Mucosa of descending colon (tissue), 3 donors: ENCODE measurements around the gene NACC2. TPM values are rescaled to one million over a fixed set of nuclear protein-coding genes. Genes with fewer than 3 reads are reported as not detected.
A peak's percentile ranks its signal among the peaks of the same experiment; 100 is the strongest.

Experiments
- ATAC-seq: fragments of 200-7000 bp; cut with Tn5 transposase; one replicate; pipeline ENCODE4 v1.9.1; 2020; ENCODE audit warnings: mild to moderate bottlenecking, moderate library complexity
- DNase-seq, 3 donors: peaks; one replicate each; pipeline ENCODE4 v3.0.0-alpha.2; 2020
- H3K36me3 ChIP-seq: fragments of 200-600 bp; one replicate; pipeline ENCODE4 v1.8.0; 2021; ENCODE audit warnings: low read depth, mild to moderate bottlenecking
- H3K4me1 ChIP-seq: fragments of 200-600 bp; one replicate; pipeline ENCODE4 v1.8.0; 2021; ENCODE audit warnings: low read depth, mild to moderate bottlenecking
- H3K4me3 ChIP-seq: fragments of 200-600 bp; one replicate; pipeline ENCODE4 v1.8.0; 2021; ENCODE audit warnings: mild to moderate bottlenecking
- H3K9me3 ChIP-seq: fragments of 200-600 bp; one replicate; pipeline ENCODE4 v1.8.0; 2021; ENCODE audit warnings: mild to moderate bottlenecking
- intact Hi-C, 2 donors: fragments of 100-400 bp; cut with DNase I in 1 of 2; cut with micrococcal nuclease in 1 of 2; formaldehyde crosslinking; loops; one replicate each; pipeline versions ENCODE4 v1.11.0 to v1.11.1; 2022; cut with DNase I, micrococcal nuclease
- total RNA-seq, 3 donors: library from RNA; stranded (reverse); fragmentation: NEBNext Ultra II Directional in 2 of 3; extraction: Animal tissue kit (Norgen Biotek cat#: 25700) in 2 of 3; gene quantifications; one replicate each; pipeline versions ENCODE4 v1.2.1 to v1.2.4, GENCODE V29; 2021 to 2023
- TF ChIP-seq, protein P1 (sequence below): fragments of 200-600 bp; IDR thresholded peaks from one replicate; pipeline ENCODE4 v1.8.0; 2022; ENCODE audit warnings: antibody characterized with exemption, mild to moderate bottlenecking
- donor health status: DM: no; HTN: no; CAD: no; lungs with moderate emphysema.
- donor health status: DM: no; HTN: no; CAD: no.
- donor health status: DM: no; HTN: yes; CAD: no.

Gene NACC2
- total RNA-seq, 3 donors from 2014 or later = 15.9 to 81.3 (median 22.1) TPM

DNA sequence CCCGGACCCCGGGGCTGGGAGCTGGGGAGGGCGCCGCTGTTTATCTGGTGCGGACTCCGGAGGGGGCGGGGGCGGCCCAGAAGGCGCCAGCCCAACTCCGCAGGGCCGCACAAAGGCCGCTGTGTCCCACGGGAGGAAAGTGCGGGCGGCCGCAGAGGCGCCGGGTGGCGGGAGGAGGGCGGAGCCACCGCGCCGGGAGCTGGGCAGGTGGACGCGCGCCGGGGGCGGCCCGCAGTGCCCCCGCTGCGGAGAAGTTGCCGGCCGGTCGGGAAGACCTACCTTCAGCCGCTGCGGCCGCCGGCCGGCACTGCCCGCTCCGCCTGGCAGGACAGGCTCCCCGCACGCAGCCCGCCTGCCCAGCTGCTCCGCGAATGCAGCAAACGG is 43.6 kb downstream of the NACC2 start:
- ATAC-seq (peak; percentile 43), DNase-seq (peak in 2 of 3 donors; percentile 51 to 55)
- H3K4me1 ChIP-seq = peaks cover 32% of the 10 kb centered on the region
- H3K9me3 ChIP-seq = no peaks in the 10 kb centered on the region
- TF ChIP-seq, protein P1, sequence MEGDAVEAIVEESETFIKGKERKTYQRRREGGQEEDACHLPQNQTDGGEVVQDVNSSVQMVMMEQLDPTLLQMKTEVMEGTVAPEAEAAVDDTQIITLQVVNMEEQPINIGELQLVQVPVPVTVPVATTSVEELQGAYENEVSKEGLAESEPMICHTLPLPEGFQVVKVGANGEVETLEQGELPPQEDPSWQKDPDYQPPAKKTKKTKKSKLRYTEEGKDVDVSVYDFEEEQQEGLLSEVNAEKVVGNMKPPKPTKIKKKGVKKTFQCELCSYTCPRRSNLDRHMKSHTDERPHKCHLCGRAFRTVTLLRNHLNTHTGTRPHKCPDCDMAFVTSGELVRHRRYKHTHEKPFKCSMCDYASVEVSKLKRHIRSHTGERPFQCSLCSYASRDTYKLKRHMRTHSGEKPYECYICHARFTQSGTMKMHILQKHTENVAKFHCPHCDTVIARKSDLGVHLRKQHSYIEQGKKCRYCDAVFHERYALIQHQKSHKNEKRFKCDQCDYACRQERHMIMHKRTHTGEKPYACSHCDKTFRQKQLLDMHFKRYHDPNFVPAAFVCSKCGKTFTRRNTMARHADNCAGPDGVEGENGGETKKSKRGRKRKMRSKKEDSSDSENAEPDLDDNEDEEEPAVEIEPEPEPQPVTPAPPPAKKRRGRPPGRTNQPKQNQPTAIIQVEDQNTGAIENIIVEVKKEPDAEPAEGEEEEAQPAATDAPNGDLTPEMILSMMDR = no peak
- H3K4me3 ChIP-seq = no peak overlapping the region
- H3K36me3 ChIP-seq = no peaks in the 10 kb centered on the region
- intact Hi-C loops = loop anchor here in 1 of 2 donors (5.0 kb wide), 1 partner anchor 41 kb away; no protein-coding TSS in a partner anchor

DNA sequence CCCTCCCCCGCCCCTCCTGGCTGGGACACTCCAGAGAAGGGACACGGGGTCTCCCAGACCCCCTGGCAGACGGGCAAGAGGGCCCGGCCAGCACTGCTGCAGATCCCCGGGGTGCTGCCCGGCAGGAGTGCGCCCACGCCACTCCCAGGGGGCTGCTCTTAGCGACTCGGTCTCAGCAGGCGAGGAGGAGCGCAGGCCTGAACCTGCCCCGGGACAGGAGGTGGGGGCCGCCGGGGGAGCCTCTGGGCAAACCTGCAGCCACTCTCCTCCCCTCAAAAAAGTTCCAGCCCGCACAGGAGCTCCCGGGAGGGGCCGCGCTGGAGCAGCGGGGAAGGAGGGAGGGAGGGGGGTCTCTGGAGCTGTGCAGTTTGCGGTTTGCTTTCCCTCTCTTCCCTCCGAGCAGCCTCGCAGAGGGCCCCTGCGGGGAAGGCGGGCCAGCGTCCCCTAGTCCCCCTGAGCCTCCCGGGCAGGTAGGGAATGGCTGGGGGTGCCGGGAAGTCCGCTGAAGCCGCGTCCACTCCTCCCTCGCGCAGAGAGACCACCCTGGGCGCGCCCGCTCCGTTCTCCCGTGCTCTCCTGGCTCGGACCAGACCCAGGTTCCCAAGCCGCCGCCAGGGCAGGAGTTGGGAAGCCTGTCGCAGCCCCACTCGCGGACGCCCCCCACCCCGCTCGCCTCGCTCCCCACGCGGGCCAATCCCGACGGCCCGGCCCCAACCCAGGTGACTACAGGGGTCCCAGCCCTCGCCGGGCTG is 44.2 kb downstream of the NACC2 start:
- intact Hi-C loops = loop anchor here in 1 of 2 donors (5.0 kb wide), 1 partner anchor 41 kb away; no protein-coding TSS in a partner anchor
- no peak overlapping the region for H3K4me3 ChIP-seq
- no peaks in the 10 kb centered on the region for H3K36me3 ChIP-seq
- ATAC-seq (no peak), DNase-seq (peak in 1 of 3 donors; percentile 52)
- H3K4me1 ChIP-seq = peaks cover 32% of the 10 kb centered on the region
- no peaks in the 10 kb centered on the region for H3K9me3 ChIP-seq
- TF ChIP-seq, protein P1 = no peak

DNA sequence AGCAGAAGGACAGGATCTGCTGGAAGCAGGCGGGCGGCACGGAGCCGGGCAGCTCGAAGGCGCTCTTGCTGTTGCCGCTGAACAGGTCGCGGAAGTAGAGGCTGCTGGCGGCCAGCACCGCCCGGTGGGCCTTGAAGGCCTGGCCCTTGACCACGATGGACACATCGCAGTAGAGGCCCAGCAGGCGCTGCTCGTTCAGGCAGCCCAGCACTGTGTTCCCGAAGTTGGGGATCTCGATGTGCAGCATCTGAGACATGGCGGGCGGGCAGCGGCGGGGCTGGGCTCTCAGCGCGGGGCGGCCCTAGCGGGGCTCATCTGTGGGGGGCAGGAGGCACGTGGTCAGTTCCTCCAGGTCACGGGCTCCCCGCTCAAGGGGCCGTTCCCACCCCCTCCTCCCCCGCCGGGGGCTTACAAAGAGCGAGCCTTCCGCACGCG is 44.8 kb downstream of the NACC2 start:
- ATAC-seq = no peak
- no peak overlapping the region for H3K4me3 ChIP-seq
- peaks cover 32% of the 10 kb centered on the region for H3K4me1 ChIP-seq

DNA sequence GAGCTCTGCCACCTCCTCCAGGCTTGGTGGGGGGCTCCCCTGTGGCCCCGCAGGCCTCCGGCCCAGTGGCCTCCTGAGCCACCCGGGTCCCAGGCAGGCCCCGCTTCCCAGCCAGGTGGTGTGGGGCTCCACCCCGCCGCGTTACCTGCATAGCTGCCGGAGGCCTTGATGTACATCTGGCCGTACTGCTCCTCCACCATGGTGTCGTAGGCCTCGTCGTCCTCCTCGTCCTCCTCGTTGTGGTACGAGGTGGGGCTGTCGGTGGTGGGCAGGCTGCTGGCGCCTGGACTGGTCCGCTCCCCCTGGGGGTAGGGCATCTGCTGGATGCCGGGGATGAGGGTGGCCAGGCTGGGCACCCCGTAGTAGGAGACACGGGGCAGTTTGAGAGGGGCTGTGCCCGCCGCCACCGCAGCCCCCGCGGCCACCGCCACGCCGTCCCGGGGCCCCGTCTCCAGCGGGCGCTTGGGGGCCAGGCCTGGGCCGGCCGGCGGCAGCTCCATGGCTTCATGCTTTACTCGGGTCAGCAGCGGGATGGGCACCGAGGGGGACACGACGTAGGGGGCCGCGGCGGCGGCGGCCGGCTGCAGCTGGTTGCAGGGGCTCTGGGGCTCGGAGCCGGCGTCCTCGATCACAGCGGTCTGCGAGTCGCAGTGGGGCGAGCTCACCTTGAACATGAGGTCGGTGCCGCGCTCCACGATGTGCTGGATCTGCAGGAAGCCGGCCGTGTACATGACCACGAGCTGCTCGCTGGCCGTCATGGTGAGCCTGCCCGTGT is 45.4 kb downstream of the NACC2 start:
- DNase-seq (no peak), ATAC-seq (no peak)
- intact Hi-C loops = loop anchor here in 1 of 2 donors (5.0 kb wide), 1 partner anchor 43 kb away; no protein-coding TSS in a partner anchor
- Histone ChIP-seq H3K4me3 (no peak overlapping the region), H3K36me3 (no peaks in the 10 kb centered on the region), H3K4me1 (peaks cover 32% of the 10 kb centered on the region), H3K9me3 (no peaks in the 10 kb centered on the region)
- TF ChIP-seq, protein P1 = no peak

More for the DNA sequence above, 44.8 kb downstream of the NACC2 start:
- H3K36me3 ChIP-seq = no peaks in the 10 kb centered on the region
- intact Hi-C loops = loop anchor here in 1 of 2 donors (5.0 kb wide), 1 partner anchor 42 kb away; no protein-coding TSS in a partner anchor
- TF ChIP-seq, protein P1 = no peak
- DNase-seq = peak in 2 of 3 donors; percentile 42 to 57
- H3K9me3 ChIP-seq = no peaks in the 10 kb centered on the region

DNA sequence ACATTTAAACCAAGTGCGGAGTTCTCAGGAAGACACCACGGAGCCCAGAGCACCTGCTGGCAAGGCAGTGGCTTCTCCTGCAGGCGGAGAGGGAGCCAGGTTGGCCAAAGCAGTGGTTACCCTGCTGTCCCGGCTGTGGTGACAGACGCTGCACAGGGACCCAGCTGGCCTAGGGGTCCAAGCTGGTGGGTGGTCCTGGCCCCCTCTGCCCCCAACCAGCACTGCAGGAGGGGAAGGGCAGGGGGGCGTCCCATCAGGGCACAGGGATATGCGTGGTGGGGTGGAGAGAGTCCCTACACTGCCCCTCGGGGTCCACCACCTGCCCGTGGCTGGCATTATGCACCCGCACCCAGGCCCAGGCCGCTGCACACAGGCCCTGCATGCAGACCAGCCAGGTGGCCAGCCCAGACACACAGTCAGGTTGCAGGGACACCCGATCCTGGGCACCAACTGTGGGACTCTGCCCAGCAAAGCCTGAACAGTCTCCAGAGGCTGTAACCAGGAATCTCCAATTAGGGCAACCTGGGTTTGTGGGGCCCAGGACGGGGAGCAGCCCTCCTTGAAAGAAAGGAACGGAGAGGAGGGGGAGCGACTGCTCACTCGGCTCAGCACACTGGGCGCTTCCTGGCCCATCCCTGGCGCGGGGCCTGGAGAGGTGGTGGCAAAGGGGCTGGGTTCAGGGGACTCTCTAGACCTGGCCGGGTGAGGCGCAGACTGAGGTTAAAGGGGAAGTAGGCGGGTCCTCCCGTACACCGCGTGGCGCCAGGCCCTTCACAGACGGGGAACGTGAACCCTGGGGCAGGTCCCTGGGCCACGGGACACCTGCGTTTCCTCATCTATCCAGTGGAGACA is 46.3 kb downstream of the NACC2 start:
- Histone ChIP-seq H3K4me3 (no peak overlapping the region), H3K36me3 (no peaks in the 10 kb centered on the region), H3K4me1 (peaks cover 31% of the 10 kb centered on the region), H3K9me3 (no peaks in the 10 kb centered on the region)
- DNase-seq (peak in 1 of 3 donors; percentile 52), ATAC-seq (no peak)
- TF ChIP-seq, protein P1 = no peak
- intact Hi-C loops = no loop called here
